IPS-NIHi7 (cell line): Measurements from ENCODE around the gene DYSF.
A peak's percentile ranks its signal among the peaks of the same experiment; 100 is the strongest.

Experiments used
- DNase-seq: peaks from one replicate; pipeline ENCODE4 v3.0.0; 2012; ENCODE audit warnings: mixed read lengths; ENCODE audit errors: extremely low spot score

Gene DYSF

DNA sequence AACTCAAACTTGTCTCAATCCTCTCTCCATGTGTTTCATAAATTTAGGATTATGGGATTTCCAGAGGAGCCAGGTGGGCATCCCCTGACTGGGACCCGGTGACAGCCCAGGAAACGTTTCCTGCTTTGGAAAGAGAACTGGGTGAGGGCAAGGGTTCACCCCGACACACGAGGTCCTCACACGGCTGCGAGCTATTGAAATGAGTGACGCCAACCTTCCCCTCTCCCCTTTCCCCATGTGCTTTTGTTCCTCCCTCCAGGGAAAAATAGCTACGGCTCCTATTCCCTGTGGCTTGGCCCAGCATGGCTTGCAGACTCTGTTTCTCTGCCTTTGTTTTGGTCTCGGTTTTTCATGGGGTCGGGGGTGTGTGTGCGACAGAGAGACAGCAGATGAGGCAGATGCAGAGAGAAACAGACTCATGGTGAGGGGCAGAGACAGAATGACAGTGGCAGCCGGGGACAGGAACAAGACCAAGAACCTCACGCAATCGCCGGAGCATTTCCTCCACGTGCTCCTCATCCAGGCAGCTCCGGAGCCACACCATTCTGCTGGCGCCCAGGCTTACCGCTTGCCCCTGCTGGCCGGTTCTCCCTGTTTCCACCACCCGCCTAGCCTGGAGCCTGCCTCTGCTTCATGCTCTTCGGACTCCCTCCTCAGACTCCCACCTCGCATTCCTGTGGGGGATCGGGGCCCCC, 238.5 kb downstream of the DYSF start:
- DNase-seq: peak; percentile 62

DNA sequence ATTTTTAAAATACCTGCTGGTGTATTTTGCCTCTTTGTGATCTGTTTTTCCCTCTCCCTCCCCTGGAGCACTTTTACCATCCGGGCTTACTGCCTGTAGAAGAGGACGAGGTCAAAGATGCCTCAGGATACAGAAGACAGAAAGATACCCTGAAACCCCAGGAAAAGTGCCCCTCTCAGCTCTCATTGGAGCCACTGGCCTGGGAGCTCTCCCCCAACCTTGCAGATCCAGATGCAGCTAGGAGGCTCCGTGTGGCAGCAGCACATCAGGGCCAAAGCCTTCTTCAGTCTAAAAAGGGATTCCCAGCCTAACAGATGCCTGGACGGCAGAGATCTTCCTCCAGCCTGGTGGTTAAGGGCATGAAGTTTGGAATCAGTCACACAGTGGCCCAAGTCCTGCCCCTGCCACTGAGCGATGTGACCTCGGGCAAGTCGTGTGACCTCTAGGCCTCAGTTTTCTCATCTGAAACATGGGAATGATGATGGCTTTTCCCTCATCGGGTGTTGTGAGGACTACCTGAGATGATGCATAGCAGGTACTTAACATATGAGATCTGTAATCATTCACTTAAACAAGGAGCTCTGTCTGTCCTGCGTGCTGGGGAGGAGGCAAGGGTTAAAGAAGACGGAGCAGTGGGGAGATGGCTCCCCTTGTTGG, 239.4 kb downstream of the DYSF start:
- DNase-seq: no peak

DNA sequence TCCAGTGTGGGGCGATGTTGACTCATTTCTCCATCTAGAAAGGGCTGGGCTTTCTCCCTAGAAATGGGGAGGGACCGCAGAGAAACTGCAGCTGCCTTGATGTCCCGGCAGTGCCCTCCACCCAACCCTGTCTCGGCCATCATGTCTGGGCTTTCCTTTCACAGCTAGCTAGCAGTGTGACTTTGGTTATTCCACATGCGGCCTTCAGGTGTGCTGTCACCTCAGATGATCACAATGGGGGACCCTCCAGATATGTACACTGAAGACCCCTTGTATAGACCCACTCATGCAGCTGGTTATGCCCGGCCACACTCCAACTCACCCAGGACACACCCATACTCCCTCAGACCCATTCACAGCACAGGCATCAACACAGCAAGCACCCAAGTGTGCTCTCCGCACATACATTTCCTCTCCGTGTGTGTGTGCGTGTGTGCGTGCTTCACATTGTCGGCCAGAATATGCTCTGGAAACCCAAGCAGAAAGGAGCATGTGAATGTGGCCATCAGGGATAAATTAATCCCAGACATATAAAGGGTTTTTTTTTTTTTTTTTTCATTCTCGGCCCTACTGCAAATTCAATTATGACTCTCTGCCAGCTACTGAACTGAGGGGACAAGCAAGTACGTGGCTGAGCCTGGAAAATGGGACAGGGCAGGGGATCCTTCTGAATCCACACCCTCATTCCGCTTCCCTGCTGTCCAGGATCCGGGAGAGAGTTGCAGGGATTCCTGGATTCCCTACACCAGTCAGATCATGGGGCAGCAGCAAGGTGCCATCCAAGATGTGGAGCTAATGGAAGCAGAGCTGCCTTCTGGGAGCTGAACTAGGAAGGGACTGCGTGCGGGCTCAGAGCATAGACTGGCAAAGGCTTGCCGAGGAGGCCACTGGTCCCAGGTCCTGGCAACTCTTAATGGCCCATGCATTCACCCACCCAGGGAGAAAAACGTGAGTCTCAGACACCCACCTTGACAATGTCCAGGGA, 240.2 kb downstream of the DYSF start:
- no peak for DNase-seq

DNA sequence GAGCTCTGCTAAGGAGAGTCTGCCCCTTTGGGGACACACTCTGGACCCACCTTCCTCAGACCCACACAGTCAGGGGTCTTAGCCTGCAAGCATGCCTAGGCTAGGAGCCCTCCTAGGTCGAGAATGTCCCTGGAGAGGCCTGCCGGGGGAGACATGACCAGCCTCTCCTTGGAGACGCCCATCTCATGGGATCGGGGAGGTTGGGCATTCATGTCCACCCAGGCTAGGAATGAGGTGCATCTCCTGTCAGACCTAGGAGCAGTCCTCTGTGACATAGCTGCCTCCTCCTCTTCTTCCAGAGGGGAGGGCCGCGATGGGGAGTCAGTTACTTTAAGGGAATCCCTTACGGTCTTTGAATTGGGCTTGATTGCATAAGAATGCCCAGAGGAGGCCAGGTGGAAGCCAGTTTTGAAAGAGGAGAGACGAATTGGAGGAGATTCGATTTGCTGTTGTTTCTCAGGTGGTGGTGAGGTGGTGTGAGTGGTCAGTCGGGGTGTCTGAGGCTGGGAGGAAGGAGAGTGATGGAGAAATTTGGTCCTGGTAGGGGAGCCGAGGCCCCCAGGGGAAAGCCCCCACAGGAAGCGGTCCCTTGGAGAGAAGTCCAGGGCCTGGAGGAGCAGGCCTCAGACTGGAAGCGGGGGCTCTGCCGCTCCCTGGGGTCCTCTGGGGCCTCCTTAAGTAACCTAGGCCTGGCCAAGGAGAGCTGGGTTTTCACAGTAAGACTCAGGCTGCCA, 241.3 kb downstream of the DYSF start:
- peak; percentile 51 for DNase-seq

DNA sequence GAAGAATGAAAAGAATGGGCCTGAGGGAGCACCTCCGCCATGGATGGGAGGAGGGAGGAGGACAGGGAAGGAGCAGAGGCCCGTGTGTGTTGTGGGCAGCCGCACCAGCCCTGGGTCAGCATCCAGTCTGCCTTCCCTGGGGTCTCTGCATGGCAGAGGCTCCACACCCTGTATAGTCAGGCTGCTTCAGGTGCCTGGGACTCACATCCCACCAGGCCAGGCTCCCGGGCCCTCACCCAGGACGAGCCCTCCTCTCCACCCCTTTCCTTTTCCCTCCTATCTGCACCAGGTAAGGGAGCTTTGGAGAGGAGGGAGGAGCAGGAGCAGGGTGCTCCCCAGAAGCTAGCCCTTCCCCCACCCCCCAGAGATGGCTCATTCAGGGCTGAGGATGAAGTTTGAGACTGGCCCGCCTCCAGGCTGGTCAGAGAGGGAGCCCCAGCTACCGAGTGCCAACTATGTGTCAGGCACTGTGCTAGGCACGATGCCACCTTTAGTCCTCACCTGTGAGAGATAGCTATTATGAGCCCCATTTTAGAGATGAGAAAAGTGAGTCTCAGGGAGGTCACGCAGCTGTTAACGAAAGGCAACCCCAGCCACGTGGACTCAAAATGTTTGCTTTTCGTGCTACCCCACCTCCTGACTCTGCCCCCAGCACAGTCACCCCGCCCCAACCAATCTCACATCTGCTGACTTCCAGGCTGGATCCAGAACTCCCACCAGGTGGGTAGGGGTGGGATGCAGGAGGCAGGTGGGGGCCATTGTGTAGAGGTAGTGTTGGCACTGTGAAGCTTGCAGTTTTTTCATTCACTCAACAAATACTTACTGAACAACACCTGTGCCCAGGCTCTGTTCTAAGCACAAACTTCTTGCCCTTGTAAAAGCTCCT, 242.1 kb downstream of the DYSF start:
- DNase-seq: no peak

DNA sequence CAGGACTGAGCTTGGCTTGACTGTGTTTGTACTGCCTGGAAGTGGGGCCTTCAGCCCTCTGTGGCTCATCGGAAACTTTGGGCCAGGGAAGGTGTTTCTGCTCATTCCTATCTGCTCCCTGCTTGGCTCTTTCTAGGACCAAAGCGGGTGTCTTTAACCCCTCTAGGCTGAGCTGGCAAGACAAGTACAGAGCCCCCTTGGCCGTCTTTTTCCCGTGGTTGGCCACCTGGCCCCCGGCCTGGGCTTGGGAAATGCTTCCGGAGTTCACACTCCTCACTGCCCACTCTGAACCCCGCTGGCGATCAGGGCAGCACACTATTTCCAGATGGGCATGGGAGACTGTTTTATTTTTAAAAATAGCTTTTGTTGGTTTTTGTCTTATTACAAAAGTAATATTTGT, 243.0 kb downstream of the DYSF start:
- no peak for DNase-seq

DNA sequence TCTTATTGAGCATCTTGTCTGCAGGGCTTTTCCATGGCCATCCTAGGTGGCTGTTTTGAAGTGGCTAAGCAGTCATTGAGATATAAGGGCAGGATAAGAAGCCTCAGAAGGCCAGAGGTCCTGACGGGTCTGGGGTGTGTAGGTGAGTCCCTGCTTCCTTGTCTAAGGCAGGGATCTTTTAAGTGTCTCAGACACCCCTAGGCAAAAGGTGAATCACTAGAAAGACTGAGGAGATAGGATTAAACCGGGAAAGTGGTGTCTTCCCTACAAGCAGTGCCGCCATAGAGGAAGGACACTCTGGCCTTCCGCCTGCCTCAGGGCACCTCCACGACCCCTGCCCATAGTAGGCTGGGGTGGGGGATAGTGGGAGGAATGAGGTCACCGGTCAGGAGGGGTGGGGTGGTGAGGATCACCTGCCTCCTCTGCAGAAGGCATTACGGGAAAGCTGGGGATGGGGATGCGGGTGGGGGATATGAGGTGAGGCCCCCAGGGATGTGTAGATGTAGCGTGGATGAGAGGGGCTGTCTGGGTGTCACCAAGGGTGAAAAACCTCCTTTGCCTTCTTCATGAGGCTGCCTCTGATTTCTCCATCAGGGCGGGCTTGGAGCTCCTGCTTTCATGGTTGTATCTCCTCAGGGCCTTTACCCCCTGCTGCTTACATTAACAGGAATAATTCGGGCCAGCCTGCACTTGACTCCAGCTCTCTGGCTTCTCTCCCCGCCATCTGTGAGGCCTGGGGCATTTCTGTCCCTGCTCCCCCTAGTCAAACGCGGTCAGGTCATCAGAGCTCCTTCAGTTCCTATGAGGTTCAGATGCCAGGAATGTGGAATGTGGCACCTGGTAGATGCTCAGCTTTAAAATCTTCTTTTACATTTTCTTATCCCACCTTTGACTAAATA, 244.0 kb downstream of the DYSF start:
- no peak for DNase-seq

DNA sequence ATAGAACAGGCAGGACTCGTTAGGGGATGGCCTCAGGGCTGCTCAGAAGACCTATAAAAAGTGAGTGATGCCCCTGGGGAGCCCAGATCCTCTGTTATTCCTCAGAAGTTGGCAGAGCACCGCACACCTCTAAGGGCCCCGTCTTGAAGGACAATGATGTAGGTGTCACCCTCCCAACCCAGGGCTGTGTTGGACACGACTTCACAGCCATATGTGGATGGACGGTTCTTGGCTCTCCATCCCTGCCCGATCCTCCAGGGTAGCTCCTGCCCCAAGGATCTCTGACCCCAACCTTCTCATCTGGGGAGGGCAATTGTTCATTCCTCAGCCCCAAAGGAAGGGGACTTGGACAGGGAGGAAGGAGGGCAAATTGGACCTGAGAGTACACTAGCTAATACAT, 246.1 kb downstream of the DYSF start:
- DNase-seq: no peak

DNA sequence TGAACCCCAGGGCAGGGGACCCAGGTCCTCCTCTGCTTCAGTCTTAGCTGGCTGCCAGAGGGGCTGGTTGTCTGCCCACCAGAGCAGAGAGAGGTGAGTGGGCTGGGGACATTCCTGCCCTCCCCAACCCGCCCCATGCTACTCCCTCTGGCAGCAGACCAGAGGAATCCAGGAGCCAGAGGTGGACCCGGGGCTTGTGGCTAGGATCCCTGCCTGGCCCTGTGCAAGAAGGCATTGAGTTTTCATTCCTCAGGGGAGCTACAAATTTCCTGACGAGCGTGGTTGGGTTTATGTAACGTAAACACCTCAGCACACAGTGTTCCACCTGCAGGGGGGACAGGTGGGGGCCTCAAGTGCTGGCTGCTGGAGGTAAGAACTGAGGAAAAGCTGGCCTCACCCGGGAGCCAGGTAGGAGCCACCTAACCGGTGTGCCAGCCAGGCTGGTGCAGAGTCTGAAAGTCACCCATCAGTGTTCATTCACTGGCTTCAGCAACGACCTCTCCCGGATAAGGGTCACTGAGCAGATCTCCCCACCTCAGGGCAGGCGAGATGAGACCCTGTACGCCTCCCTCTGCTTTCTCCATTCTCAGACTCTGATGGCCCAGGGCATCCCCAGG, 246.8 kb downstream of the DYSF start:
- DNase-seq: no peak

DNA sequence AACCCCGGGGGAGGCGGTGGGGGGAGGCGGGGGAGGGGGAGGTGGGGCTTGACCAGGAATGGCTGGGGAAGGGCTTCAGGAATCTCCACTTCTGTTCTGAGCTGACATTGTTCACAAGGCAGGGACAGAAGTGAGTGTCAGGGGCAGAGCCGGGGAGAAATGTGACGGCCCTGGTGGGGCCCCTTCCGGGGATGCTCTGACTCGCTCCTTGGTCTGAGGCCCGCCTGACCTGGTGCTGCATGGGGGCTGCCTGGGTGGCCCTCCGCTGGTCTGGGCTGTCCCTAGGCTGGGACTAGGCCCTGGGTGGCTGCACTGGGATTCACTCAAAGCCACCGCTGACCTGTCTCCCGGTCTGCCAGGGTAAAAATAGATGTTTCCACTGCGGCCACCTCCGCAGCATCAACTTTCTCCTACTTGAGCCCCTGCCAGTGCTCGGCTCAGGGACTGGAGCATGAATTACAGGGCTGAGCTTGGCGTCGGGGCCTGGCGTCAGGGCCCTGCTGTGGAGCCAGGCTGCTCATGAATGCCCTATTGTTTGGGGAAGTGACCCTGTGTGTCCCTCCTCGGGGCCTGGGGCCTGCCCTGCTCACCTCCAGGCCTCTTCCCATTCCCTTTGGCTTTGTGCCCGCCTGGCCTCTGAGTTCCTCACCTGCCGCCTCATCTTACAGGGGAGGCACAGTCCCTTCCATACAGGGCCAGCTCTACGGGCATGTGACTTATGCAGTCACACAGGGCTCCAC, 247.5 kb downstream of the DYSF start:
- no peak for DNase-seq

DNA sequence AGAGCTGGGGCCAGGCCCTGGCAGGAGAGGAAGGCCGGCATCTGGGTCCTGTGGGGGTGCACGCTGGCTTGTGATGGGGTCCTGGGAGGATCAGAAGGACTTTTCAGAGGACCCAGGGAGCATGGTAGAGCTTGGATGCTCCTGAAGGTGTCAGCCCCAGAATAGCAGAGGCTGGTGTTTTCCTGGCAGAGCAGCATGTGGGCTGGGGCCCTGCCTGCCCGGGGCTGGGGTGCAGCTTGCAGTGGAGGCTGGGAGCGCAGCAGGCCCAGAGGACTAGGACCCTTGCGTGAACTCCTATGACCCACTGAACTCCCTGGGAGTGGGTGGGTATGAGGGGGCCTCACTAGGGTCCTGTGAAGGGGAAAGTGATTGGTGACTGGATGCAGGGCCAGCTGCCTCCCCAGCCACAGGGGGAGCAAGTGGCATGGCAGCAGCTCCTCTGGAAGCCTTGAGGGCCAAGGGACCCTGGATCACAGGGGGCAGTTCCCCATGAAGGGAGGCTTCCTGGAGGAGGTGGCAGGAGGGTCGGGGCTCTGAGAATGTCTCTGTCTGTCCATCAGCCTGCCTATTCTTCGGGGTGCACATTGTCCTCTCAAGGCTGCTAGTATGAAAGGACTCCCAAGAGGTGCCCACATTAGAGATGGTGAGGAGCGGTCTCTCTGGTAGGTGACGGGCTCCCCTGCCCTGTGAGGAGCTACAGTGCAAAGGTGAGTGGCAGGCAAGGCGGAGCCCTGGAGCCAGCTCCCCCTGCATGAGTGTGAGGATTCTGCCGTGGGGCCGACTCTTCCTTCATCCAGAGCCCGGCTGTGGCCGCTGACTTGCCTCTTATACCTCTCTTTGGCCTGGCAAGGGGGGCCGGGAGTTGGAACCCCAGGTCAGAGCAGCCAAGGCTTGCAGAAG, 249.0 kb downstream of the DYSF start:
- no peak for DNase-seq

DNA sequence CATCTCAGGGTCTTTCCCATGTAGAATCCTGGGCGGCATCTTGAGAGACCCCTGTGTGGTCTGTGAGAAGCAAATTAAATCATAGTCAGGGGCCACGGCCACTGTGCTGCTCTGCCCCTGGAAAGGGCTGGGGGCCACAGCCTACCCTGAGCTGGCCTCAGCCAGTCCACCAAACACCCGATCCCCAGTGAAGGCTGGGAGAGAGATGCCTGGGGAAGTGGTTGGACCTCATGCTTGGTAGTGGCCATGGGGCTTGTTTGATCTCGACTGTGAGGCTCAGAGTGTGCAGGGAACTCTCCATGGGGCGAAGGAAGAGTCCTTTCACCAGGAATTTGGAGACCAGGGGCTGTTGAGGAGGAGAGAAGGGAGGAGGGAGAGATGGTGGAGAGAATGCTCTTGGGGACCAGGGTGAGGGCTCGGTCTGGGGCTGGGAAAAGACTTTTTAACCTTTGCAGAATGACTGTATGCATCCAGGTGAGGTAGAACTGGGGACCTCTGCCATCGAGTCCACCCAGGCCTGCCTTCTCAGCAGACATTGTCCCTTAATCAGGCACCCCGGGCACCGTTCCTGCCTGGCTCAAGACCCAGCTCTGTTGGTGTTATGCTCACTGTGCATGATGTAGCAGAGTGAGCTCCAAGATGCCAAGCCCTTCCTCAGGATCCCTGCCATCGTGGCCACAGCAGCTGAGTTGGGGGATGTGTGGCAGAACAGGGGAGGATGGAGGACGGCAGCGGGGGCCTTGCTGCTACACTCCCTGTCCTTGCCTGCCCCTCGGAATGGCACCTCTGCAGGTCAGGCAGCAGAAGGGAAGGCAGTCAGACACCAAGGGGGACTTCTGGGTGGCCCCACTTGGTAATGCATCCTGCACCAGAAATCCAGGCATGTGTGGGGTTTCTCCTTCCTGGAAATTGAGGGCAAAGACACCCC, 249.9 kb downstream of the DYSF start:
- no peak for DNase-seq

DNA sequence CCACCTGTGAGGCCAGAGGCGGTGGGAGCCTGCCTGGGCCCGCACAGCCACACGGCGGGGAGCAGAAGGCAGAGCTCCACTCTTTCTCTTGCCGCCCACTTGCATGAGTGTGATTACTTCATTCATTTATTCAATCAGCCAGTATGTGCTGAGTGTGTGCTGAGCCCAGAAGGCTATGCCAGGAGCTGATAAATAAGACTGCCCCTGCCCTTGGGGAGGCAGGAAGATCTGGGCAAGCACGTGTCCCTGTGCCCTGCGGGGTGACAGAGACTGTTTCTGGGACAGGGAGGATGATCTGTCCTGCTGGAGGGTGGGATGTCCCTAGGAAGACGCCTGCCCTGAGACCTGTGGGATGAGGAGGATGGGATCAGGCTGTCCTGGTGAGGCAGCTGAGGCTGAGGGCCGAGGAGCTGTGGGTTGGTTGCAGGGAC, 250.8 kb downstream of the DYSF start:
- no peak for DNase-seq

DNA sequence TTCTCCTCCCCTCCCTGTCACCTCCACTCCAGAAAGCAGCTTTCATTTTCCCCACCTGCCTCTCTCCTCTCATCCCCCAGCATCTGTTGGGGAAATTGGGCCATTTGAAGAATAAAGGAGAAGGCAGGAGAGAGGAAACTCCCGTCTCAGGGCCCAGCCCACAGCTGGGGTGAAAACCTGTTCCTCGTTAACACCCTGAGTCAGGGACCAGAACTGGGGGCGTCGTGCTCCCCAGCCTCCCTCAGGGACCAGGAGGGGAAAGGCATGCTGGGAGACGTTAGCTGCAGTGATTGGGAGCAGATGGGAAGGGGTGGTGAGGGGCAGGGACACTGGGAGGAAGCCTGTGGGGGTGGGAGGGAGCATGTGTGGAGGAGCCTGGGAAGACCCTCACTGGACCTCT, 251.3 kb downstream of the DYSF start:
- no peak for DNase-seq

DNA sequence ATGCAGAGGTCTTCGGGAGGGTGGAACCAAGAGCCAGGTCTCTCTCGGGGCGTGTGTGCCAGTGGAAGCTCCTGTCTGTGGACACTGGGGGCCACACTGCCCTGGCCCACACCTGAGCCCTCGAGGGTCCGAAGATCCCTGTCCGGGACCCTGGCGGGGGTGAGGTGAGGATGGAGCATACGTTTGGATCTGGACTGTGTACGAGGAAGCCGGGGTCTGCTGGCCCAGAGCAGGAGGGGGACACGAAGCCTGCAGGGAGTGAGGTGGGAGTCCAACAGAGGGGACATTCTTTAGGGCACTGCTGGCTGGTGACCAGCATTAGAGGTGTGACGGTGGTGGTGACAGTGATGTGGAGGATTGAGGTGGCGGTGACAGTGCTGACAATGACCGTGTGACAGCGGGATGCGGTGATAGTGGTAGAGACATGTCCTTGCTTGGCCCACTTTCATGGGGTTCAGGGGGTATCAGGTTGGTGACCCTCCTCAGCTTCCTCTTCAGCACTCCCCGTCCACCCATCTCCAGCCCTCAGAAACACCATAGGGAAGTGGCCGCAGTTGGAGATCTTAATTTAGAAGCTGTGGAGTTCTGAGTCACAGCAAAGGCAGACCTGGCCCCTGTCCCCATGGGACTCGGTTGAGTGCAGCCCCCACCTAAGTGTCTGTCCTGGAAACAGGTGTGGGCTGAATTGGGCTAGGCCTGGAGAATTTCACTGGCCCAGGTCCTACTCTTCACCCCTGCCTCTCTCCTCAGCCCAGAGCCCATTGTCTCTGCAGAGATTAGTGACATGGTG, 252.0 kb downstream of the DYSF start:
- no peak for DNase-seq

DNA sequence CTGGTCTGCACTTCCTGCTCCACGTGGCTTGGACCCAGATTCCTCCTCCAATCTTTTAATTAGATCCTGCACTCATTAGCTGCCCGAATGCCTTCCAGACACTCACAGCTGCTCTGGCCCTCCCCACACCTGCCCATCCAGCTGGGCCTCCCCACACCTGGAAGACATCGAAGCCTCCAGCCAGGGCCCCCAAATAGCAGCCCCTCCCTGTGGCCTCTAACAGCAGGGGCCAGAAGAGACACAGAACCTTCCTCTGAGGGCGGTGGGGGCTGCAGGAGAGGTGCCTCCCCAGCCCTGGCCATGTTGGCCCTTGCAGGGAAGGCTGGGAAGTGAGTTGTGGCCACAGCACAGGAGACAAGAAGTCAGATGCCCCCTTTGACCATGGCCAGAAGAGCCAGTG, 252.8 kb downstream of the DYSF start:
- DNase-seq: no peak
